IMR-90 (cell line): Measurements from ENCODE around the gene KRT82. TPM values are rescaled to one million over a fixed set of nuclear protein-coding genes. Genes with fewer than 3 reads are reported as not detected.

Experiments
- ATAC-seq: fragments of 200-7000 bp; cut with Tn5 transposase; 2 replicates; pipeline ENCODE4 v1.9.1; 2020; ENCODE audit warnings: low read depth, mild to moderate bottlenecking, moderate library complexity
- BruUV-seq: library from RNA; stranded (reverse); fragments of 400-500 nt; replicated peaks from 2 replicates; lab custom pipeline; 2021; lab: Mats Ljungman, UMichigan
- CTCF ChIA-PET: fragments of 300-600 bp; formaldehyde crosslinking; extraction: SDS; loops from one replicate; lab custom pipeline; 2021; ENCODE audit warnings: antibody characterized with exemption; lab: Yijun Ruan, JAX
- POLR2A ChIA-PET: fragments of 300-600 bp; sonication (Branson Sonifier 250); formaldehyde crosslinking; loops from one replicate; lab custom pipeline; 2022; ENCODE audit warnings: antibody characterized with exemption; ENCODE audit not compliant: unreplicated experiment; lab: Charles Lee
- DNase-seq: peaks from one replicate; pipeline ENCODE4 v3.0.0; 2013
- H2AFZ ChIP-seq: replicated peaks from 2 replicates; pipeline ENCODE3; 2013; ENCODE audit warnings: low read length, mild to moderate bottlenecking; ENCODE audit not compliant: poor library complexity
- H2AK5ac ChIP-seq: 2 replicates; pipeline ENCODE4 v1.6.1; 2013; ENCODE audit warnings: low read depth, low read length, inconsistent platforms
- H2AK9ac ChIP-seq: replicated peaks from 2 replicates; pipeline ENCODE3; 2013; ENCODE audit warnings: mild to moderate bottlenecking, low read depth, low read length, moderate library complexity; ENCODE audit not compliant: poor library complexity
- H2BK120ac ChIP-seq: 2 replicates; pipeline ENCODE4 v1.6.1; 2013; ENCODE audit warnings: low read depth, low read length, inconsistent platforms
- H2BK15ac ChIP-seq: 3 replicates; pipeline ENCODE4 v1.6.1; 2013; ENCODE audit warnings: low read depth, low read length, inconsistent platforms
- H2BK20ac ChIP-seq: 2 replicates; pipeline ENCODE4 v1.6.1; 2013; ENCODE audit warnings: low read depth, mild to moderate bottlenecking, inconsistent platforms, low read length, moderate library complexity
- H2BK5ac ChIP-seq: 2 replicates; pipeline ENCODE4 v1.6.1; 2013; ENCODE audit warnings: mild to moderate bottlenecking, low read depth, low read length, inconsistent platforms; ENCODE audit not compliant: poor library complexity, severe bottlenecking
- H3K14ac ChIP-seq: replicated peaks from 2 replicates; pipeline ENCODE4 v1.6.1; 2013; ENCODE audit warnings: low read depth, low read length, inconsistent platforms
- H3K18ac ChIP-seq: 2 replicates; pipeline ENCODE4 v1.6.1; 2013; ENCODE audit warnings: low read depth, low read length, control low read depth
- H3K23ac ChIP-seq: 2 replicates; pipeline ENCODE4 v1.6.1; 2013; ENCODE audit warnings: low read depth, low read length, inconsistent platforms
- H3K27ac ChIP-seq: 2 replicates; pipeline ENCODE4 v1.5.1; 2013; ENCODE audit warnings: mild to moderate bottlenecking, control low read depth, low read length; ENCODE audit not compliant: insufficient read depth
- H3K27me3 ChIP-seq: 2 replicates; pipeline ENCODE4 v1.6.1; 2013; ENCODE audit warnings: low read length; ENCODE audit not compliant: control insufficient read depth, insufficient read depth
- H3K36me3 ChIP-seq: 2 replicates; pipeline ENCODE4 v1.6.1; 2013; ENCODE audit warnings: low read length, mixed read lengths; ENCODE audit not compliant: control insufficient read depth, insufficient read depth
- H3K4ac ChIP-seq: 2 replicates; pipeline ENCODE4 v1.6.1; 2013; ENCODE audit warnings: low read depth, low read length, inconsistent platforms
- H3K4me1 ChIP-seq: 2 replicates; pipeline ENCODE4 v1.6.1; 2013; ENCODE audit warnings: low read length, mixed read lengths; ENCODE audit not compliant: control insufficient read depth, insufficient read depth
- H3K4me2 ChIP-seq: 2 replicates; pipeline ENCODE4 v1.6.1; 2013; ENCODE audit warnings: low read depth, mild to moderate bottlenecking, control low read depth, low read length, moderate library complexity
- H3K4me3 ChIP-seq: 2 replicates; pipeline ENCODE4 v1.5.1; 2013; ENCODE audit warnings: low read depth, mild to moderate bottlenecking, control low read depth, low read length, moderate library complexity; ENCODE audit not compliant: insufficient read depth
- H3K56ac ChIP-seq: 2 replicates; pipeline ENCODE4 v1.6.1; 2013; ENCODE audit warnings: low read length, inconsistent platforms; ENCODE audit not compliant: insufficient read depth; ENCODE audit errors: extremely low read depth
- H3K79me1 ChIP-seq, 2 experiments: 2 replicates each; pipeline ENCODE4 v1.6.1; 2013; ENCODE audit warnings: low read length in 2 of 2, inconsistent platforms in 1 of 2, low read depth in 1 of 2
- H3K9ac ChIP-seq: 2 replicates; pipeline ENCODE4 v1.6.1; 2013; ENCODE audit warnings: low read depth, low read length, control low read depth
- H3K9me1 ChIP-seq: 2 replicates; pipeline ENCODE4 v1.6.1; 2013; ENCODE audit warnings: low read length, inconsistent platforms; ENCODE audit not compliant: insufficient read depth
- H3K9me3 ChIP-seq: 2 replicates; pipeline ENCODE4 v1.6.1; 2013; ENCODE audit warnings: low read length; ENCODE audit not compliant: control insufficient read depth, insufficient read depth
- H4K20me1 ChIP-seq: 2 replicates; pipeline ENCODE4 v1.6.1; 2013; ENCODE audit warnings: low read length, inconsistent platforms; ENCODE audit not compliant: insufficient read depth
- H4K5ac ChIP-seq: 2 replicates; pipeline ENCODE4 v1.6.1; 2013; ENCODE audit warnings: mild to moderate bottlenecking, low read depth, low read length, control low read depth
- H4K8ac ChIP-seq, 2 experiments: 2 replicates each; pipeline ENCODE4 v1.6.1; 2013; ENCODE audit warnings: low read depth in 2 of 2, low read length in 2 of 2, control low read depth in 1 of 2, inconsistent platforms in 1 of 2
- H4K91ac ChIP-seq: 2 replicates; pipeline ENCODE4 v1.6.1; 2013; ENCODE audit warnings: low read depth, low read length, inconsistent platforms; ENCODE audit not compliant: insufficient read depth
- BHLHE40 ChIP-seq: fragments of 150-350 bp; IDR thresholded peaks from 2 replicates; pipeline ENCODE4 v1.6.1; 2016; ENCODE audit warnings: mild to moderate bottlenecking, low read depth, low read length
- CEBPB ChIP-seq: IDR thresholded peaks from 2 replicates; pipeline ENCODE4 v1.6.1; 2012; ENCODE audit warnings: low read depth, low read length, improper control_type of control experiment
- CHD1 ChIP-seq: IDR thresholded peaks from 2 replicates; pipeline ENCODE4 v1.6.1; 2012; ENCODE audit warnings: low read depth, low read length, improper control_type of control experiment
- FOS ChIP-seq: fragments of 150-350 bp; IDR thresholded peaks from 2 replicates; pipeline ENCODE4 v1.6.1; 2016; ENCODE audit warnings: low read depth, low read length
- MAFK ChIP-seq: IDR thresholded peaks from 2 replicates; pipeline ENCODE4 v1.6.1; 2012; ENCODE audit warnings: low read depth, low read length, improper control_type of control experiment
- MAZ ChIP-seq: IDR thresholded peaks from 2 replicates; pipeline ENCODE4 v1.6.1; 2012; ENCODE audit warnings: low read depth, mild to moderate bottlenecking, low read length, improper control_type of control experiment, moderate library complexity, borderline replicate concordance
- MXI1 ChIP-seq: IDR thresholded peaks from 2 replicates; pipeline ENCODE4 v1.6.1; 2012; ENCODE audit warnings: low read depth, mild to moderate bottlenecking, low read length, moderate library complexity, borderline replicate concordance
- NFE2L2 ChIP-seq: fragments of 150-350 bp; IDR thresholded peaks from 2 replicates; pipeline ENCODE4 v1.6.1; 2016; ENCODE audit warnings: low read depth, mild to moderate bottlenecking, low read length
- POLR2A ChIP-seq: IDR thresholded peaks from 2 replicates; pipeline ENCODE4 v1.6.1; 2012; ENCODE audit warnings: mild to moderate bottlenecking, low read depth, low read length
- RAD21 ChIP-seq: IDR thresholded peaks from 2 replicates; pipeline ENCODE4 v1.6.1; 2012; ENCODE audit warnings: low read length, improper control_type of control experiment
- RCOR1 ChIP-seq: IDR thresholded peaks from 2 replicates; pipeline ENCODE4 v1.6.1; 2012; ENCODE audit warnings: mild to moderate bottlenecking, low read length, improper control_type of control experiment; ENCODE audit not compliant: insufficient replicate concordance
- RFX5 ChIP-seq: IDR thresholded peaks from 2 replicates; pipeline ENCODE4 v1.8.0; 2012; ENCODE audit warnings: low read depth, mild to moderate bottlenecking, low read length, moderate library complexity
- SMC3 ChIP-seq: fragments of 150-350 bp; IDR thresholded peaks from 2 replicates; pipeline ENCODE4 v1.6.1; 2016; ENCODE audit warnings: low read depth, mild to moderate bottlenecking, antibody characterized with exemption, low read length, moderate library complexity
- WGBS, 2 experiments: methylation state at CpG; one replicate each; pipeline versions ENCODE4 v1.1.5 to v1.1.7; 2013; ENCODE audit warnings: missing lambda C conversion rate in 2 of 2; ENCODE audit not compliant: insufficient read length in 1 of 2; ENCODE audit errors: extremely low coverage in 2 of 2; 5-methylcytosine and 5-hydroxymethylcytosine counted together
- dilution Hi-C: fragments of 300-500 bp; cut with HindIII; formaldehyde crosslinking; loops from one replicate; pipeline ENCODE4 v1.14.3; 2018; ENCODE audit warnings: low sequenced_read_pairs; ENCODE audit not compliant: unreplicated experiment
- in situ Hi-C: fragments of 300-500 bp; cut with MboI; formaldehyde crosslinking; loops from 3 replicates; pipeline ENCODE4 v1.14.3; 2019; ENCODE audit warnings: low sequenced_read_pairs, inconsistent platforms, mixed read lengths
- intact Hi-C: fragments of 100-400 bp; cut with micrococcal nuclease; formaldehyde crosslinking; loops from 2 replicates; pipeline ENCODE4 v1.10.0; 2022
- polyA plus RNA-seq, 3 experiments: library from polyadenylated mRNA; depleted of rRNA; stranded (reverse); fragments of >200 nt; gene quantifications; 2 replicates each; pipeline ENCODE4 v1.2.3, GENCODE V29; 2012; ENCODE audit warnings: low replicate concordance in 1 of 3
- total RNA-seq: library from RNA; depleted of rRNA; stranded (reverse); fragments of >200 nt; gene quantifications from 2 replicates; pipeline ENCODE4 v1.2.3, GENCODE V29; 2012
- TF ChIP-seq, protein P1 (sequence below): conservative IDR thresholded peaks from 2 replicates; pipeline ENCODE4 v1.5.1; 2012; ENCODE audit warnings: mild to moderate bottlenecking, low read depth, low read length, improper control_type of control experiment
- TF ChIP-seq, protein P2 (sequence below): fragments of 150-350 bp; IDR thresholded peaks from 2 replicates; pipeline ENCODE4 v1.6.1; 2017; ENCODE audit warnings: mild to moderate bottlenecking, antibody characterized with exemption, low read length, low read depth
- TF ChIP-seq, protein P3 (sequence below): fragments of 150-350 bp; IDR thresholded peaks from 2 replicates; pipeline ENCODE4 v1.6.1; 2016; ENCODE audit warnings: low read depth, mild to moderate bottlenecking, low read length, moderate library complexity, borderline replicate concordance

Gene KRT82
- total and polyA plus RNA-seq, 2 of the 4 experiments (the other 2 are of a cell fraction): not detected

DNA sequence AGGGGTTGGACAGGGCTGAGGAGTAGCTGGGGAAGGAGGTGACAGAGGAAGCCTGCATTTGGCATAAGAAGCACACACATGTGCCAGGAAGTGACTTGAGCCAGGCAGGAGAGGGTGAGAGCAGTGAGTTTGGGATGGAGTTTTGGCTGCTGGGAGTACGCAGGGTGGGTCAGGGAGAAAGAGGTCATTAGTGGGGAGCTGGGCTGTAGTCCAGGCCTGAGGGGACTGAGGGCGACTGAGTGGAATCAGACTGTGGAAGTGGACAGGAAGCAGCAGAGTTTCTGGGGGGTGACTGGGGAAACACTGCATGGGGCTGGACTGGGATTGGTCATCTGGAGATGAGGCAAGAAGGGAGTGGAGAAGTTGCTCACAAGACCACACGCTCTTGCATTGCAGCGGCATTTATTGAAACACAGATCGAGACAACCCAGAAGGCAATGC is 46.5 kb downstream of the KRT82 start:
- no peak for TF ChIP-seq RCOR1
- TF ChIP-seq POLR2A: no peak
- no peak for TF ChIP-seq FOS
- no peak for TF ChIP-seq MAFK
- TF ChIP-seq CHD1: no peak
- TF ChIP-seq, protein P1, sequence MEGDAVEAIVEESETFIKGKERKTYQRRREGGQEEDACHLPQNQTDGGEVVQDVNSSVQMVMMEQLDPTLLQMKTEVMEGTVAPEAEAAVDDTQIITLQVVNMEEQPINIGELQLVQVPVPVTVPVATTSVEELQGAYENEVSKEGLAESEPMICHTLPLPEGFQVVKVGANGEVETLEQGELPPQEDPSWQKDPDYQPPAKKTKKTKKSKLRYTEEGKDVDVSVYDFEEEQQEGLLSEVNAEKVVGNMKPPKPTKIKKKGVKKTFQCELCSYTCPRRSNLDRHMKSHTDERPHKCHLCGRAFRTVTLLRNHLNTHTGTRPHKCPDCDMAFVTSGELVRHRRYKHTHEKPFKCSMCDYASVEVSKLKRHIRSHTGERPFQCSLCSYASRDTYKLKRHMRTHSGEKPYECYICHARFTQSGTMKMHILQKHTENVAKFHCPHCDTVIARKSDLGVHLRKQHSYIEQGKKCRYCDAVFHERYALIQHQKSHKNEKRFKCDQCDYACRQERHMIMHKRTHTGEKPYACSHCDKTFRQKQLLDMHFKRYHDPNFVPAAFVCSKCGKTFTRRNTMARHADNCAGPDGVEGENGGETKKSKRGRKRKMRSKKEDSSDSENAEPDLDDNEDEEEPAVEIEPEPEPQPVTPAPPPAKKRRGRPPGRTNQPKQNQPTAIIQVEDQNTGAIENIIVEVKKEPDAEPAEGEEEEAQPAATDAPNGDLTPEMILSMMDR: no peak
- TF ChIP-seq RAD21: no peak
- TF ChIP-seq NFE2L2: no peak
- TF ChIP-seq SMC3: no peak
- no peak for TF ChIP-seq RFX5
- no peak for TF ChIP-seq MXI1
- TF ChIP-seq, protein P2, sequence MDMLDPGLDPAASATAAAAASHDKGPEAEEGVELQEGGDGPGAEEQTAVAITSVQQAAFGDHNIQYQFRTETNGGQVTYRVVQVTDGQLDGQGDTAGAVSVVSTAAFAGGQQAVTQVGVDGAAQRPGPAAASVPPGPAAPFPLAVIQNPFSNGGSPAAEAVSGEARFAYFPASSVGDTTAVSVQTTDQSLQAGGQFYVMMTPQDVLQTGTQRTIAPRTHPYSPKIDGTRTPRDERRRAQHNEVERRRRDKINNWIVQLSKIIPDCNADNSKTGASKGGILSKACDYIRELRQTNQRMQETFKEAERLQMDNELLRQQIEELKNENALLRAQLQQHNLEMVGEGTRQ: no peak
- TF ChIP-seq BHLHE40: no peak
- TF ChIP-seq, protein P3, sequence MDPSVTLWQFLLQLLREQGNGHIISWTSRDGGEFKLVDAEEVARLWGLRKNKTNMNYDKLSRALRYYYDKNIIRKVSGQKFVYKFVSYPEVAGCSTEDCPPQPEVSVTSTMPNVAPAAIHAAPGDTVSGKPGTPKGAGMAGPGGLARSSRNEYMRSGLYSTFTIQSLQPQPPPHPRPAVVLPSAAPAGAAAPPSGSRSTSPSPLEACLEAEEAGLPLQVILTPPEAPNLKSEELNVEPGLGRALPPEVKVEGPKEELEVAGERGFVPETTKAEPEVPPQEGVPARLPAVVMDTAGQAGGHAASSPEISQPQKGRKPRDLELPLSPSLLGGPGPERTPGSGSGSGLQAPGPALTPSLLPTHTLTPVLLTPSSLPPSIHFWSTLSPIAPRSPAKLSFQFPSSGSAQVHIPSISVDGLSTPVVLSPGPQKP: no peak
- no peak for TF ChIP-seq MAZ
- TF ChIP-seq CEBPB: no peak
- Histone ChIP-seq H2BK120ac (no peak overlapping the region), H3K4me2 (no peak overlapping the region), H4K8ac (no peak overlapping the region), H3K79me1 (no peaks in the 10 kb centered on the region), H3K27me3 (peaks cover 44% of the 10 kb centered on the region), H3K27ac (no peak overlapping the region), H3K4ac (no peak overlapping the region), H2BK15ac (no peak overlapping the region), H3K36me3 (no peaks in the 10 kb centered on the region), H3K14ac (no peak overlapping the region), H2AK9ac (no peak overlapping the region), H3K23ac (no peak overlapping the region), H3K9ac (no peak overlapping the region), H4K91ac (no peak overlapping the region), H4K5ac (no peak overlapping the region), H3K56ac (no peak overlapping the region), H3K4me1 (no peaks in the 10 kb centered on the region), H3K18ac (no peak overlapping the region), H4K20me1 (no peaks in the 10 kb centered on the region), H3K4me3 (no peak overlapping the region), H2AFZ (no peak overlapping the region), H2BK5ac (no peak overlapping the region), H2BK20ac (no peak overlapping the region), H2AK5ac (no peak overlapping the region), H3K9me1 (no peaks in the 10 kb centered on the region), H3K9me3 (no peaks in the 10 kb centered on the region)
- dilution Hi-C loops: no loop called here
- WGBS, 2 experiments: 28% methylated on average over 4 of the region's 5 CpGs; no CpG with 5 or more reads in 1 of the 2 experiments
- intact Hi-C loops: no loop called here
- no peak for DNase-seq
- no TSS peak for BruUV-seq
- POLR2A ChIA-PET: no interaction called here
- CTCF ChIA-PET: no interaction called here
- in situ Hi-C loops: no loop called here
- no peak for ATAC-seq
